Heart left ventricle (tissue), 16 donors: ENCODE measurements around the gene ASB5. TPM values are rescaled to one million over a fixed set of nuclear protein-coding genes. Genes with fewer than 3 reads are reported as not detected.

Experiments used
- ATAC-seq, 4 donors: fragments of 200-7000 bp; cut with Tn5 transposase; one replicate each; pipeline ENCODE4 v1.9.1; 2020 to 2022; ENCODE audit warnings: moderate library complexity in 4 of 4, mild to moderate bottlenecking in 3 of 4, moderate number of reproducible peaks in 1 of 4
- DNase-seq, 5 donors: peaks; one replicate each; pipeline ENCODE4 v3.0.0-alpha.2; 2020
- H3K27ac ChIP-seq, 12 donors: fragments of 200-600 bp; sonication (generic) in 4 of 12; one replicate each; pipeline versions ENCODE4 v1.5.0 to v1.8.0; 2016 to 2022; ENCODE audit warnings: mild to moderate bottlenecking in 2 of 12
- H3K27me3 ChIP-seq, 9 donors: fragments of 200-600 bp; sonication (generic) in 2 of 9; one replicate each; pipeline versions ENCODE4 v1.5.1 to v1.8.0; 2016 to 2022; ENCODE audit warnings: mild to moderate bottlenecking in 3 of 9
- H3K36me3 ChIP-seq, 9 donors: fragments of 200-600 bp; sonication (generic) in 2 of 9; one replicate each; pipeline versions ENCODE4 v1.5.0 to v1.8.0; 2018 to 2022; ENCODE audit warnings: mild to moderate bottlenecking in 2 of 9
- H3K4me1 ChIP-seq, 12 donors: fragments of 200-600 bp; sonication (generic) in 4 of 12; one replicate each; pipeline versions ENCODE4 v1.5.0 to v1.8.0; 2016 to 2022; ENCODE audit warnings: mild to moderate bottlenecking in 3 of 12
- H3K4me3 ChIP-seq, 12 donors: fragments of 200-600 bp; sonication (generic) in 4 of 12; one replicate each; pipeline versions ENCODE4 v1.5.0 to v1.8.0; 2017 to 2022; ENCODE audit warnings: mild to moderate bottlenecking in 9 of 12, moderate library complexity in 4 of 12
- H3K9me3 ChIP-seq, 12 donors: fragments of 200-600 bp; sonication (generic) in 4 of 12; one replicate each; pipeline versions ENCODE4 v1.5.0 to v1.8.0; 2016 to 2022; ENCODE audit warnings: mild to moderate bottlenecking in 1 of 12
- POLR2A ChIP-seq, 2 donors: fragments of 450-650 bp; IDR thresholded peaks; one replicate each; pipeline ENCODE4 v1.6.1; 2017; ENCODE audit warnings: antibody characterized with exemption in 2 of 2, mild to moderate bottlenecking in 2 of 2, moderate library complexity in 2 of 2
- WGBS, 4 donors: extraction: QIAGEN DNeasy Blood & Tissue Kit in 2 of 4; methylation state at CpG; one replicate each; pipeline versions ENCODE4 v1.1.5 to v1.1.7; 2013 to 2018; 5-methylcytosine and 5-hydroxymethylcytosine counted together
- intact Hi-C, 10 donors: fragments of 100-400 bp; cut with DNase I; formaldehyde crosslinking; loops; one replicate each; pipeline versions ENCODE4 v1.11.1 to v1.14.2; 2022
- polyA plus RNA-seq, 2 donors: library from polyadenylated mRNA; stranded (reverse); fragments of 200-250 nt; gene quantifications; one replicate each; pipeline ENCODE4 v1.2.3, GENCODE V29; 2013
- total RNA-seq, 9 donors: library from RNA; depleted of rRNA in 2 of 9; stranded (reverse); fragments of >200 nt in 2 of 9; fragmentation: NEBNext Ultra II Directional in 3 of 9; extraction: Animal tissue kit (Norgen Biotek cat#: 25700) in 3 of 9; gene quantifications; one replicate each; pipeline versions ENCODE4 v1.1.0 to v1.2.4, GENCODE V29; 2016 to 2023
- TF ChIP-seq, protein P1 (sequence below), 12 donors: fragments of 200-600 bp; sonication (generic) in 4 of 12; IDR thresholded peaks; one replicate each; pipeline versions ENCODE4 v1.5.0 to v1.8.0; 2018 to 2022; ENCODE audit warnings: antibody characterized with exemption in 12 of 12, mild to moderate bottlenecking in 5 of 12
- donor health status: ischemic (EF 13 %, LVEDD 7.1; RV severe dilation, severe dysfunction).
- donor health status: healthy with polysubstance abuse.
- donor health status: DM: no; HTN: yes; CAD: no.
- donor health status: DM: no; HTN: no; CAD: no.
- donor health status: ischemic (EF 25% LVEDD 6.9; RV normal size, moderate dysfunction).
- donor health status: ischemic (EF 25% LVEDD 5.7; RV mildly dilated, moderate dysfunction).
- donor health status: healthy.
- donor health status: DM: yes; HTN: yes; CAD: no.
- donor health status: ischemic (EF 35%, LVEDD 5.7; RV mildly dilated, moderate dysfunction).
- donor health status: nonischemic (EF 11% LVEDD 7.7; RV severe dilation, severe dysfunction).
- donor health status: DM: yes; HTN: yes; CAD: no.
- donor health status: PGD.
- donor health status: ischemic (EF 29% LVEDD 5.4; RV normal size, mild dysfunction).
- donor health status: nonischemic (EF 23%, LVEDD 6.1; RV moderate dilation, normal function).

ASB5 gene
- total and polyA plus RNA-seq, 11 donors = 1.0 to 7.7 (median 2.8) TPM

DNA sequence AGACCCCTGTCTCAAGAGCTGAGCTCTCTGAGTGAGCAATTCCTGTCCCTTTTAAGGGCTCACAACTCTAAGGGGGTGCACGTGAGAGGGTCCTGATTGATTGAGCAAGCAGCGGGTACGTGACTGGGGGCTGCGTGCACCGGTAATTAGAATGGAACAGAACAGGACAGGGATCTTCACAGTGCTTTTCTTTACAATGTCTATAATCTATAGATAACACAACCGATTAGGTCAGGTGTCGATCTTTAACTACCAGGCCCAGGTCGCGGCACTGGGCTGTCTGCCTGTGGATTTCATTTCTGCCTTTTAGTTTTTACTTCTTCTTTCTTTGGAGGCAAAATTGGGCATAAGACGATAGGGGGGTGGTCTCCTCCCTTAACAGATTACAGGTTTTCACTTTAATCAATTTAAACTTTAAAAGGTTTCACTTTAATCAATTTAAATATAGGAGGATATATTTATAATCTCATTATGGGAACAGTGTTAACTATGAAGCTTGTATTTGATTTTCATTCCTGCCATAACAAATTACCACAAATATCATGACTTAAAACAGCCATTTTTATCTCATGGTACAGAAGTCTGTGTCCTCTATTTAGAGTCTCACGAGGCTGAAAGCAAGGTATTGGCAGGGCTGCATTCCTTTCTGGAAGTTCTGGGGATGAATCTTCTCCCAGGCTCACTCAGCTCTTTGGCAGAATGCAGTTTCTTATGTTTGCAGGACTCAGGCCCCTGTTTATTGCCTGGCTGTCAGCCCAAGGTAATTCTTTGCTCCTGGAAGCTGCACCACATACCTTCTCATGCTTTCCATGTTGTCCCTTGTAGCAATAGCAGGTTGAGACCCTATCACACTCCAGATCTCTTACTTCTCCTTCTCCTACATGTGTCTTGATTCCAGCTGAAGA, 78.9 kb downstream of the ASB5 start:
- peaks cover 0 to 7% (median 0%) of the 10 kb centered on the region in 12 donors for H3K4me1 ChIP-seq
- DNase-seq = no peak
- TF ChIP-seq POLR2A (IDR thresholded peaks at IDR 0.05) = no peak
- TF ChIP-seq, protein P1, sequence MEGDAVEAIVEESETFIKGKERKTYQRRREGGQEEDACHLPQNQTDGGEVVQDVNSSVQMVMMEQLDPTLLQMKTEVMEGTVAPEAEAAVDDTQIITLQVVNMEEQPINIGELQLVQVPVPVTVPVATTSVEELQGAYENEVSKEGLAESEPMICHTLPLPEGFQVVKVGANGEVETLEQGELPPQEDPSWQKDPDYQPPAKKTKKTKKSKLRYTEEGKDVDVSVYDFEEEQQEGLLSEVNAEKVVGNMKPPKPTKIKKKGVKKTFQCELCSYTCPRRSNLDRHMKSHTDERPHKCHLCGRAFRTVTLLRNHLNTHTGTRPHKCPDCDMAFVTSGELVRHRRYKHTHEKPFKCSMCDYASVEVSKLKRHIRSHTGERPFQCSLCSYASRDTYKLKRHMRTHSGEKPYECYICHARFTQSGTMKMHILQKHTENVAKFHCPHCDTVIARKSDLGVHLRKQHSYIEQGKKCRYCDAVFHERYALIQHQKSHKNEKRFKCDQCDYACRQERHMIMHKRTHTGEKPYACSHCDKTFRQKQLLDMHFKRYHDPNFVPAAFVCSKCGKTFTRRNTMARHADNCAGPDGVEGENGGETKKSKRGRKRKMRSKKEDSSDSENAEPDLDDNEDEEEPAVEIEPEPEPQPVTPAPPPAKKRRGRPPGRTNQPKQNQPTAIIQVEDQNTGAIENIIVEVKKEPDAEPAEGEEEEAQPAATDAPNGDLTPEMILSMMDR (IDR thresholded peaks at IDR 0.05) = no peak
- H3K4me3 ChIP-seq = no peak overlapping the region
- no peaks in the 10 kb centered on the region for H3K36me3 ChIP-seq
- no peak for ATAC-seq
- 78 to 82% (median 79%) methylated on average over 11 of the region's 11 CpGs for WGBS, 4 donors
- H3K9me3 ChIP-seq = no peaks in the 10 kb centered on the region
- H3K27ac ChIP-seq = no peak overlapping the region
- H3K27me3 ChIP-seq = peaks cover 0 to 13% (median 0%) of the 10 kb centered on the region in 9 donors
- intact Hi-C loops = loop anchor here in 4 of 10 donors (5.0 to 10.0 kb wide), 3 partner anchors 85 to 127 kb away; partner anchors contain the start of gene SPCS3 (in 2 of the 4)

DNA sequence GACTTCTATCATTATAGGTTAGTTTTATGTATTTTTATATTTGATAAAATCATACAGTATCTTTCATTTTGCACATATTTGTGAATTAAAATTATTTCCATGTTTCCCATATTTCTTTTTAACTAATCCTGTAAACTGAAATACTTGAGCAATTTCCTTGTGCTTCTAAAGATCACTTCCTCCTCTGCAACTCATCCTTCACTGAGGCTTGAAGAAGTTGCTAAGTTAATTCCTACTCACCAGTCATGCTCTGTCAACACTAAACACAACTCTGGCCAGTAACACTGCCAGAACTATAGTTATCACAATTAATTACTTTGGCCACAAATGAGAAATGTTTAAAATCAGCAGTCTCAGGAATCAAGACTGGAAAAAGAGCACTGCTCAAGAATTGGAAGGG, 80.4 kb downstream of the ASB5 start:
- ATAC-seq (no peak), DNase-seq (no peak)
- no peak for TF ChIP-seq POLR2A (IDR thresholded peaks at IDR 0.05)
- TF ChIP-seq, protein P1 (IDR thresholded peaks at IDR 0.05) = no peak
- intact Hi-C loops = loop anchor here in 1 of 10 donors (5.0 kb wide), 1 partner anchor 129 kb away; the partner anchor contains the start of gene SPCS3
- Histone ChIP-seq H3K4me3 (no peak overlapping the region), H3K27me3 (peaks cover 0 to 9% (median 0%) of the 10 kb centered on the region in 9 donors), H3K4me1 (peaks cover 0 to 7% (median 0%) of the 10 kb centered on the region in 12 donors), H3K36me3 (no peaks in the 10 kb centered on the region), H3K27ac (no peak overlapping the region), H3K9me3 (no peaks in the 10 kb centered on the region)

DNA sequence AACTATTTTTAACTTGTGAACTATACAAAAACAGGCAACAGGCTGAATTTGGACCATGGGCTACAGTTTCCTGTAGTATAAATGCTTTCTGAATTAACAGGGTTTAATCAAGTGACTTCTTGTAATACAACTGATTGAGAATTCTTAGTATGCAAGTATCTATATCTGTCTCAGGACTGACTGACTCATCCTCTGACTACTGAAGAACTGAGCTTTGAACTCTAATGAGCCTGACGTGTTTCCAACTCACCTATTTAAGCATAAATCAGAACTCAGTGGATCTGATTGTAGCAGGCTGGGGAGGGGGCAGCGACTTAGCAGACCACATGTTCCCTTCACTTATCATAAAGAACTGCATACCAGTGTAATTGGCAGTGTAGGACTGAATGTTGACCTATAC, 81.4 kb downstream of the ASB5 start:
- DNase-seq = no peak
- H3K4me1 ChIP-seq = peaks cover 0 to 7% (median 0%) of the 10 kb centered on the region in 12 donors
- intact Hi-C loops = loop anchor here in 1 of 10 donors (5.0 kb wide), 1 partner anchor 130 kb away; the partner anchor contains the start of gene SPCS3
- no peaks in the 10 kb centered on the region for H3K9me3 ChIP-seq
- peak in 1 of 4 donors; percentile 22 for ATAC-seq
- no peak for TF ChIP-seq POLR2A (IDR thresholded peaks at IDR 0.05)
- TF ChIP-seq, protein P1 (IDR thresholded peaks at IDR 0.05) = no peak
- H3K4me3 ChIP-seq = no peak overlapping the region
- peaks cover 0 to 3% (median 0%) of the 10 kb centered on the region in 9 donors for H3K27me3 ChIP-seq
- peak overlapping the region in 1 of 12 donors; percentile 4 for H3K27ac ChIP-seq
- 44 to 70% (median 63%) methylated on average over 2 of the region's 2 CpGs for WGBS, 4 donors
- H3K36me3 ChIP-seq = no peaks in the 10 kb centered on the region
